HL-60/S4 treated with retinoic acid at 250 ng/mL for 4 days and 3 days (cell line): ENCODE data around the gene ANKFN1.

Experiments
- in situ Hi-C: fragments of 300-500 bp; cut with MboI; formaldehyde crosslinking; loops from 2 replicates; pipeline ENCODE4 v1.7.0; 2022; ENCODE audit warnings: low sequenced_read_pairs

Gene ANKFN1

DNA sequence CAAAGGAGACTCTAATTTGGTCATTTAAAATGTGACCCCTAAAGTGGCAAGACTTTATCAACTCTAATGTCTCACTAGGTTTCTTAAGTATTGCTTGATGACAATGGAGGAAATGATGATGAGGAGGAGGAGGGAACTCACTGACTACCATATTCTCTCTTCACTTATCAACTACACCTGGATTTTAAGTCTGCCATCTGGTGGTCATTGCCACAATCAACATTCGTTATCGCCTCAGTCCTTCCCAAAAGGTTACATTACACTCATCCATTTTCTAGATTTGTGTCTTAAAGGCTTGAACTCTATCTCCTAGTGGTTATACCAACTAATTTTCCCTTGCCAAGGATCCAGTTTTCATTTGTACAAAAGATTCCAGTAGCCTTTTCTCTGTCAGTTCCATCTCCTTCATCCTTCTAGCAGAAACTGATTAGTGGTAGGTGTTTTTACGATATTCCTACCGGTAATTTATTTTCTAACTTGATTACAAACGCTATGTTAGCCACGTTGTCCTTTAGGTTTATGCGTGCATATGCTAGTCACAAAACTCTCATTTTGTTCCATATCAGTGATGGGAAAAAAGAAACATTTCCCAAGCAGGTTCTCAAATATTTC lies 325.7 kb downstream of the ANKFN1 start:
- in situ Hi-C loops, result no loop called here

- in situ Hi-C loops, result no loop called here
Measured at GRCh38 chr17:56480501-56480900, 327.2 kb downstream of the ANKFN1 start.

GRCh38 chr17:56481659-56482058 lies 328.4 kb downstream of the ANKFN1 start:
- in situ Hi-C loops, result no loop called here

DNA sequence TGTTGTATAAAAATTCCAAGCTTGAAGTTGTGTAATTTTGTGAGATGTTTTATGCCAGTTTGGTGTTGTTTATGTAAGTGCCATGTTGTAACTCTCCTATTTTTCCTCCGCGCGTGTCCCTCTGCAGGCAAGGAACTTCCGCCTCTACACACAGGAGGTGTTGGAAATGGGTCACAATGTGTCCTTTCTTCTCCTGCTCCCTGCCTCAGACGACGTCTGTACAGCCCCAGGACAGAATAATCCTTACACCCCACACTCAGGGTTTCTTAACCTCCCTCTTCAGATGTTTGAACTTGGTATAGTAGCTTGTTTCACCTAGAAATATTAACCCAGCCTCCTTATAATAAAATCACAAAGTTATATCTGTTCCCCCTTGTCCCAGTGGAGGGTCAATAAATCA lies 329.0 kb downstream of the ANKFN1 start:
- in situ Hi-C loops, result no loop called here

GRCh38 chr17:56486732-56487131 lies 333.5 kb downstream of the ANKFN1 start:
- in situ Hi-C loops, result no loop called here

- in situ Hi-C loops, result no loop called here
Measured at GRCh38 chr17:56488800-56489199, 335.5 kb downstream of the ANKFN1 start.

GRCh38 chr17:56489980-56490379 lies 336.7 kb downstream of the ANKFN1 start:
- in situ Hi-C loops, result no loop called here

DNA sequence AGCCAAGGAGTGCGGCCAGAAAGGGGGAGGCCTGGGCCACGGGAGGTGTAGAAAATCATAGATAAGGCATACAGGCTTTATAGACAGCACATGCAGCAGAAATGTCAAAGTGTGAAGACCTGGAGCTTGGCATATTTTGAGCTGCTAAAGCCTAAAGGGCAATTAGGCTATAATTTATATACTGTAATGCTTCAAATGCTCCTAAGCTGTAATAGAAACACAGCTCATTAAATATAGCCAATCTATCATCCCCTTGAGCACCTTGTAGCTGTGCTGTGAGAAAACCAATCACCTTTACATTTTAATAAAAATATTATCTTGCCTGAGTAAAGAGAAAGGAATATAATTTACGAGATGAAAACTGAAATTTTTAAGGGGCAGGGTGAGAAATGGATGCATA lies 342.3 kb downstream of the ANKFN1 start:
- in situ Hi-C loops, result no loop called here

- in situ Hi-C loops, result no loop called here
Measured at GRCh38 chr17:56497132-56497531, 343.9 kb downstream of the ANKFN1 start.

- in situ Hi-C loops, result no loop called here
Measured at GRCh38 chr17:56499799-56500388, 346.6 kb downstream of the ANKFN1 start.

GRCh38 chr17:56502120-56502654 lies 348.9 kb downstream of the ANKFN1 start:
- in situ Hi-C loops, result no loop called here

DNA sequence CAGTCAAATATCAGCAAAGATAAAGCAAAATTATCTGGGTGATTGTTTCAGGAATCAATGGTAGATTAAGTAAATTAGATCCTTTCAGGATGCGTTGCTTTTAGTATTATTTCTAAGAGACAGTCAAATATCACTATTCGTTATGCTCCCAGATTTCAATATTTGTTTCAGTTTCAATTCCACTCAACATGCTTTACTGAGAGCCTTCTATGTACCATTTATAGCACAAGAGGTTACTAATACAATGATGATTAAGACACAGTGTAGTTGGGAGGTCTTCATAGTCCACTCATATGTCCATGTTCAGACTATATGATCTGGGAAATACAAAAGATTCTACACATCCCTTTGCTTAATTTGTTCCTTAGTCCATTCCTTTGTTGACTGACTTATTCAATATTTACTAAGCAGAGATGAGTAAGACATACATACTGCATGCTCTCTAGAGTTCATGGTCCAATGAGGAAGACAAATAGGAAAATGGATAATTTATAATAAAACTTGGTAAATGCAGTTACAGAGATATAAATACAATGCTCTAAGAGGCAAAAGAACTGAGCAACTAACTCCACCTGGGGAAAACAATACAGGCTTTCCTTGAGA lies 352.0 kb downstream of the ANKFN1 start:
- in situ Hi-C loops, result no loop called here

DNA sequence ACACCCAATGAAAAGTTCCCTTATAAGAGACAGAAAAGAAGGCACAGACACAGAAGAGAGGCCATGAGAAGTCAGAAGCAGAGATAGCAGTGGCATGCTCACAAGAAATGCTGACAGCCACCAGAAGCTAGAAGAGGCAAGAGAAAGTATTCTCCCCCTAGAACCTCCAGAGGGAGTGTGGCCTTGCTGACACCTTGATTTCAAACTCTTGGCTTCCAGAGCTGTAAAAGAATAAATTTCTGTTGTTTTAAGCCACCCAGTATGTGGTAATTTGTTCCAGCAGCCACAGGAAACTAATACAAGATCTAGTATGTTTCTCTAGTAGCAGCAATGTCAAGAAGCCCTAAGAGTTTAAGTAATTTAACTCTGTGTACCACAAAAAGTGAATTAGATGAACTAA lies 353.1 kb downstream of the ANKFN1 start:
- in situ Hi-C loops, result no loop called here

DNA sequence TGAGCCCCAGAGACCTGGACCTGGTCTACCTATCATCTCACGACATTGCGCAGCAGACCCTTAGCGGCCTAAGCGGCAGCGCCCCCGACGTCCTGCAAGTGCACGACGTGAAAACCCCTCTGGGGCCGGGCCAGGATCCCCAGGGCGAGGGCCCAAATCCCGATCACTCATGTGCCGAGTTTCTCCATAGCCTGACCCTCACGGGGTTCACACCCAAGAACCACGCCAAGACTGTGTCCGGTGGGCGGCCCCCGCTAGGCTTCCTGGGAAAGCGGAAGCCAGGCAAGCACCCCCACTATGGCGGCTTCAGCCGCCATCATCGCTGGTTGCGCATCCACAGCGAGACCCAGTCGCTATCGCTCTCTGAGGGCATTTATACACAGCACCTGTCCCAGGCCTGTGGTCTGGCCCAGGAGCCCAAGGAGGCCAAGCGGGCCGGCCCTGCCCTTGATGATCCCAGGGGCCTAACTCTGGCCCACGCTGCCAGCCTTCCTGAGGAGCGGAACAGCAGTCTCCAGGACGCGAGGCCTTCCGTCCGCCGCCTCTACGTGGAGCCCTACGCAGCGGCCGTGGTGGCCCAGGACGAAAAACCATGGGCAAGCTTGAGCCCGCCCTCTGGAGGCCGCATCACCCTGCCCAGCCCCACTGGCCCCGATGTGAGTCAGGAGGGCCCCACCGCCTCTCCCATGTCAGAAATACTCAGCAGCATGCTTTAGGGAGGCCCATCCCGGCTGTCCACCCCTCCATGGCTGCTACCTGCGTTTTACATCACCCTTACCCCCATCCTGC lies 357.5 kb downstream of the ANKFN1 start:
- in situ Hi-C loops, result no loop called here

DNA sequence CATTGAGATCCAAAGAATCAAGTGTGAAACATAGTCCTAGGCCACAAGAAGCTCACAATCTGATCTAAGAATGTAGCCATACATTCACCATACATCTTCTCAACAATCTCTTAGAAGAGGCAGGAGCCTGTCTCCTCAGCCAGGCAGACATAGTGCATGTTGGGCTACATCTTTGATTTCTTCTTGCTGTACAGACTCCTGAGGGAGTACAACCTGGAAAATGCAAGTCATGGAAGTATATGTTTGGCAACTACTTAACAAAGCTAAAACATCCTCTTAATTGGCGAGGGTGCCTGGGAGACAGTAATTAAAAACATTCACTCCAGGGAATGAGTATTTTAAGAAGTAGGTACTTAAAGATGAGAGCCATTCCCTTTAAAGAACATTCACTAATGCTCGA lies 361.0 kb downstream of the ANKFN1 start:
- in situ Hi-C loops, result no loop called here

DNA sequence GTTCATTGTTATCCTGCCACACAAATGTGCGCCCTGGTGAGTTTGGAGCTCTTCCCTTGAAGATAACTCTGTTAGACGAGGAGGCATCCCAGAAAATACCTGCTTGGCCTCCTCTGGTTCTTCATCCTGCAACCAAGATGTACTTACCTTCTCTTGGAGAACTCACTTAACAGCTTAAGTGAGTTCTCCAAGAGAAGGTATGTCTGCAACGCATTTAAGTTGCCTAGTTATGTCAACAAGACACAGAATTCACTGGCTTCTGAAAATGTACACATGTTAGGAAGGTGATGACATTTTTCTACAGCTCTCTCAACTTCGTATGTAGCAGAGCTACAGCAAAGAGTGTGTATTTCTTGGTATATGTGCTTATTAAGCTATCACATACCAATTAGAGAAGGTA lies 361.6 kb downstream of the ANKFN1 start:
- in situ Hi-C loops, result no loop called here

DNA sequence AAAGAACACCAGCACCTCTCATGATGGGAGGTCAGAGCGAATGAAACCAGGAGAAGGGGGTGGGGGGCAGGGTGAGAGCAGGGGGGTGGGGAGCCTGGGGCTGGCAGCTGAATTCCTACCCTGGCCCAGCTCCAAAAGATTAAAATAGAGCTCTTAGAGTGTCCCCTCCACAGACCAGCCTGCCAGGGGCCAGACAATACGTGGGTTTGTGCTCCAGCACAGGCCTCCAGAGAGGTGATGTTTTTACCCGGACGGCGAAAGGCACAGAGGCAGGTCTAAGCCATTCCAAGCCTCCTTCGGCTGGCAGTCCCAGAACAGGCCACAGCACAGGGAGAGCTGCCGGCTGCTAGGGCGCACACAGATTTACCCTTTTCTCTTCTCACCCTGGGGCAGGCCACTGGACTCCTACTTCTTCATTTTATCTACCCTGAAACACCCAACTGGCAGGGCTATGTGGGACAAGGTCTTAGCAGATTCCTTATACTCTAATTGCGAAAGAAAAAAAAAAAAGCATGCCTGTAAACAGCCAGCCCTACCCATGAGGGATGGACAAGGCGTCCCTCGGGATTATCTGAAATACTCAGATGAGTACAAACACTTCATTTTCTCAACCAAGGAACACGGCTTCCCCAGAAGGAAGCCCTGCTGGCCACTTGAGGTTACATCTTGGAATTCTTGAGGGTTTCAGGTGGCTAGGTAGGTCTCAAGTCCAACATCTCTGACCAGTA lies 368.3 kb downstream of the ANKFN1 start:
- in situ Hi-C loops, result no loop called here

DNA sequence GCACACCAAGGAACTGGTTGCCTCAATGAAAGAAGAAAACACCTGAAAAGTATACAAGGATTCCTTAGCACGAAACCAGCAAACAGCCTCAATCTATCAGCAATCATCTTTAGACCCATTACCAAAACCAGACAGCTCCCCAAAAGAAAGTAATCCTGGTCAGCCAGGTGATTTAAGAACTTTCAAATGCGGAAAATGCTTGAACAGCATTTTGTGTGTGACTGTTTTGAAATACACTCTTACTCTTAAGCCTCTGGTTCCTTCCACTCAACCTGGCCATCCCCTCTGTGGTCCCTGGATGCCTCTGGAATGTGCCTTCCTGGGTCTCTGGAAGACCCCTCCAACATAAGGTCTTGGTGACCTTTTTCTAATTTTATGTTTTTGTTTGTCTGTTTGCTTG lies 369.8 kb downstream of the ANKFN1 start:
- in situ Hi-C loops, result no loop called here

GRCh38 chr17:56528696-56529095 lies 375.4 kb downstream of the ANKFN1 start:
- in situ Hi-C loops, result no loop called here

- in situ Hi-C loops, result no loop called here
Measured at GRCh38 chr17:56532926-56533325, 379.7 kb downstream of the ANKFN1 start.

- in situ Hi-C loops, result no loop called here
Measured at GRCh38 chr17:56536766-56537165, 383.5 kb downstream of the ANKFN1 start.
